Hepatocyte (in vitro differentiated cells): ENCODE data around the gene TMPRSS9.

Experiments
- CTCF ChIP-seq: fragments of 200-600 bp; sonication (generic); IDR thresholded peaks from 2 replicates; pipeline ENCODE4 v1.5.1; 2016; ENCODE audit warnings: antibody characterized with exemption, mild to moderate bottlenecking; ENCODE audit not compliant: poor library complexity
- EZH2 ChIP-seq: fragments of 200-600 bp; sonication (generic); IDR thresholded peaks from 2 replicates; pipeline ENCODE4 v1.6.1; 2016; ENCODE audit warnings: antibody characterized with exemption, mild to moderate bottlenecking, borderline replicate concordance

DNA sequence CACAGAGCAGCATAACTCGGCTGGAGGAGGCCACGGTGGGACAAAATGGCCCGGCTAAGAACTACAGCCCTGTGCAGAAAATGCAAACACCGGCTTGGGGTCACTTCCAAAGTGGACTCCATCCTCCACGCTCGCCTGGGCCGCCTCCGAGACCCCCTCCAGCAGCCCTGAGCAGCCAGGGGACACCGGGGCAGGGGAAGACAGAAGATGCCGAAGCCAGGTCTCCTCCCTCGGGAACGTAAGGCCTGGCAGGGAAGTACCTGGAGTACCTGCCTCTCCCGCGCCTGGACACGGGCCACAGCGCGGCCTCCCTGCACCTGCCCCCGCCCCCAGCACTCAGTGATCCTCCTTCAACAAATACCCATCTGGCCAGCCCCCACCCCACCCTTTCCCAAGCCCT, 91.7 kb downstream of the TMPRSS9 start:
- TF ChIP-seq CTCF (no peak), EZH2 (no peak)
